IPS-18c (cell line): ENCODE measurements around the gene PPP3CB.
"Not testable (repeated sequence)": the region's sequence is repeated elsewhere in the genome, so short reads cannot be mapped to it uniquely, and the experiment has no call there.

Experiments used
- H3K4me3 ChIP-seq: 2 replicates; pipeline ENCODE4 v1.7.0; 2013; ENCODE audit warnings: low read depth, mild to moderate bottlenecking, low read length, moderate library complexity; ENCODE audit not compliant: insufficient read depth
- H3K9me3 ChIP-seq: one replicate; pipeline ENCODE4 v1.6.1; 2013; ENCODE audit warnings: mild to moderate bottlenecking, low read length, moderate library complexity; ENCODE audit not compliant: control insufficient read depth, insufficient read depth

The PPP3CB gene

DNA sequence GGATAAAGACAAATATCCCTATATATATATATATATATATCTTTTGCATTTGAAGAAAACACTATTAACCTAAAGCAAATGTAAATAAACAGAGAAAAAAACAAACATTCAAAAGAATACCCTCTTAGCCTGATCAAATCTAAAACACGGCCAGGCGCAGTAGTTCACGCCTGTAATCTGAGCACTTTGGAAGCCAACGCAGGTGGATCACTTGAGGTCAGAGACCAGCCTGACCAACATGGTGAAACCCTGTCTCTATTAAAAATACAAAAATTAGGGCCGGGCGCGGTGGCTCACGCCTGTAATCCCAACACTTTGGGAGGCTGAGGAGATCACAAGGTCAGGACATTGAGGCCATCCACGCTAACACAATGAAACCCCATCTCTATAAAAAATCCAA lies 91.1 kb downstream of the PPP3CB start:
- H3K9me3 ChIP-seq: no peaks in the 10 kb centered on the region
- no peak overlapping the region for H3K4me3 ChIP-seq

- H3K9me3 ChIP-seq: no peaks in the 10 kb centered on the region
- H3K4me3 ChIP-seq: no peak overlapping the region
Measured at GRCh38 chr10:73401636-73402035, 94.2 kb downstream of the PPP3CB start.

DNA sequence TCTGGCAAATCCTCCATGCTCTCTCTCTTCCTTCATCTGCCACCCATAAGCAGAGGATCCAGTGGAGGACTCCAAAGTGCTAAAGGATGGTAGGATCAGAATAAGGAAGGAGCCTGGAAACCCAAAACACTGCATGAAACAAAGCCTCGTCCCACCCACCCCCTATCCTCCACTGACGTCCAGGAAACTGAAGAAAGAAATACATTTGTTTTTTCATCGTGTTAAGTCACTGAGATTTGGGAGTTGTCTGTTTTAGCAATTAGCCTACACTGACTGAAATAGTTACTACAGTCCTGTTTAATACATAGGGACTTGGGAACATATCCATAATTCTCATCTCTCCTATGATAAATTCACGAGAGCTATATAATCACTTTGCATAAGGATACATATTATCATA lies 96.8 kb downstream of the PPP3CB start:
- no peak overlapping the region for H3K4me3 ChIP-seq
- no peaks in the 10 kb centered on the region for H3K9me3 ChIP-seq

- Histone ChIP-seq H3K4me3 (no peak overlapping the region), H3K9me3 (no peaks in the 10 kb centered on the region)
Measured at GRCh38 chr10:73398024-73398423, 97.8 kb downstream of the PPP3CB start.

GRCh38 chr10:73394325-73394724 lies 101.5 kb downstream of the PPP3CB start:
- not testable (repeated sequence) for H3K9me3 ChIP-seq, H3K4me3 ChIP-seq

- no peaks in the 10 kb centered on the region for H3K9me3 ChIP-seq
Measured at GRCh38 chr10:73388228-73388627, 107.6 kb downstream of the PPP3CB start.

GRCh38 chr10:73386583-73386982 lies 109.2 kb downstream of the PPP3CB start:
- Histone ChIP-seq H3K4me3 (no peak overlapping the region), H3K9me3 (no peaks in the 10 kb centered on the region)

More at GRCh38 chr10:73388228-73388627, 107.6 kb downstream of the PPP3CB start:
- no peak overlapping the region for H3K4me3 ChIP-seq
